Measurements from ENCODE around the gene EPS8L1. TPM values are rescaled to one million over a fixed set of nuclear protein-coding genes. Genes with fewer than 3 reads are reported as not detected.

Gene EPS8L1
- total and polyA plus RNA-seq, 10 donors, result 0.37 to 5.3 (median 3.1) TPM; not detected in 1

- Histone ChIP-seq H3K36me3 (peaks cover 0 to 28% (median 16%) of the 10 kb centered on the region in 6 donors), H3K4me3 (peak overlapping the region; percentile 13 to 68 (median 38)), H3K4me1 (peaks cover 20 to 53% (median 37%) of the 10 kb centered on the region in 6 donors), H3K27ac (peak overlapping the region in 3 of 8 donors; percentile 5 to 31 (median 20)), H3K9me3 (peaks cover 0 to 7% (median 0%) of the 10 kb centered on the region in 8 donors), H3K27me3 (replicated peaks in 1 of 7) (peaks cover 7 to 65% (median 51%) of the 10 kb centered on the region in 7 donors)
- intact Hi-C loops (cut with DNase I; ENCODE audit: low total_unique reads), result no loop called here
- 2 to 19% (median 6%) methylated on average over 21 to 74 of the region's 74 CpGs for WGBS, 5 donors
- TF ChIP-seq, protein P1, sequence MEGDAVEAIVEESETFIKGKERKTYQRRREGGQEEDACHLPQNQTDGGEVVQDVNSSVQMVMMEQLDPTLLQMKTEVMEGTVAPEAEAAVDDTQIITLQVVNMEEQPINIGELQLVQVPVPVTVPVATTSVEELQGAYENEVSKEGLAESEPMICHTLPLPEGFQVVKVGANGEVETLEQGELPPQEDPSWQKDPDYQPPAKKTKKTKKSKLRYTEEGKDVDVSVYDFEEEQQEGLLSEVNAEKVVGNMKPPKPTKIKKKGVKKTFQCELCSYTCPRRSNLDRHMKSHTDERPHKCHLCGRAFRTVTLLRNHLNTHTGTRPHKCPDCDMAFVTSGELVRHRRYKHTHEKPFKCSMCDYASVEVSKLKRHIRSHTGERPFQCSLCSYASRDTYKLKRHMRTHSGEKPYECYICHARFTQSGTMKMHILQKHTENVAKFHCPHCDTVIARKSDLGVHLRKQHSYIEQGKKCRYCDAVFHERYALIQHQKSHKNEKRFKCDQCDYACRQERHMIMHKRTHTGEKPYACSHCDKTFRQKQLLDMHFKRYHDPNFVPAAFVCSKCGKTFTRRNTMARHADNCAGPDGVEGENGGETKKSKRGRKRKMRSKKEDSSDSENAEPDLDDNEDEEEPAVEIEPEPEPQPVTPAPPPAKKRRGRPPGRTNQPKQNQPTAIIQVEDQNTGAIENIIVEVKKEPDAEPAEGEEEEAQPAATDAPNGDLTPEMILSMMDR (IDR thresholded peaks at IDR 0.05 in 8 of 11, conservative IDR thresholded peaks at IDR 0.05 in 3 of 11), result no peak
- peak; percentile 57 to 87 (median 79) for TF ChIP-seq POLR2AphosphoS5 (IDR thresholded peaks at IDR 0.05)
- peak; percentile 90 for DNase-seq
These were observed 11.3 kb downstream of the EPS8L1 start for GRCh38 chr19:55086730-55087541.

DNA sequence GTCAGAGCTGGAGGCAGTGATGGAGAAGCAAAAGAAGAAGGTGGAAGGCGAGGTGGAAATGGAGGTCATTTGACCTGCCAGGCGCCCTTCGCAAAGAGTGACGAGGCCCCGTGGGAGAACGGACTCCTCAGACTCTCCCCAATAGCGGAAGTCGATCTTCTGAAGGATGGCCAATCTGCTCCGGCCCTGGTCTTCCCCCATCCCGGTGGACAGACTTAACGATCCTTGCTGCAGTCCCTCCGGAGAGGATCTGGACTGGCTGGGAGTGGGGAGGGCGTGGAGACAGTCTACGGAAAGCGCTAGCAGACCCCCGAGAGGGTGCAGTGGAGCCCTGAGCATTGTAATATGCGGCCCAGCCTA, 11.9 kb downstream of the EPS8L1 start:
- peaks cover 0 to 2% (median 0%) of the 10 kb centered on the region in 8 donors for H3K9me3 ChIP-seq
- intact Hi-C loops (cut with DNase I; ENCODE audit: low total_unique reads), result no loop called here
- peaks cover 19 to 47% (median 31%) of the 10 kb centered on the region in 6 donors for H3K4me1 ChIP-seq
- H3K4me3 ChIP-seq, result peak overlapping the region; percentile 13 to 68 (median 38)
- peaks cover 3 to 59% (median 45%) of the 10 kb centered on the region in 7 donors for H3K27me3 ChIP-seq (replicated peaks in 1 of 7)
- H3K27ac ChIP-seq, result peak overlapping the region in 3 of 8 donors; percentile 4 to 31 (median 5)
- TF ChIP-seq, protein P1 (IDR thresholded peaks at IDR 0.05 in 8 of 11, conservative IDR thresholded peaks at IDR 0.05 in 3 of 11), result no peak
- no peak for TF ChIP-seq POLR2AphosphoS5 (IDR thresholded peaks at IDR 0.05)
- no peak for TF ChIP-seq POLR2A (IDR thresholded peaks at IDR 0.05)
- 15 to 38% (median 27%) methylated on average over 14 to 17 of the region's 17 CpGs for WGBS, 5 donors
- peaks cover 0 to 34% (median 22%) of the 10 kb centered on the region in 6 donors for H3K36me3 ChIP-seq
- no peak for DNase-seq

GRCh38 chr19:55088021-55088451, 12.4 kb downstream of the EPS8L1 start:
- peaks cover 3 to 54% (median 40%) of the 10 kb centered on the region in 7 donors for H3K27me3 ChIP-seq (replicated peaks in 1 of 7)
- no peaks in the 10 kb centered on the region for H3K9me3 ChIP-seq
- intact Hi-C loops (cut with DNase I; ENCODE audit: low total_unique reads), result no loop called here
- peaks cover 0 to 39% (median 27%) of the 10 kb centered on the region in 6 donors for H3K36me3 ChIP-seq
- WGBS, 5 donors, result 56 to 81% (median 72%) methylated on average over 12 of the region's 12 CpGs
- H3K27ac ChIP-seq, result peak overlapping the region in 1 of 8 donors; percentile 31
- TF ChIP-seq POLR2AphosphoS5 (IDR thresholded peaks at IDR 0.05) (peak in 1 of 3 donors; percentile 31), POLR2A (IDR thresholded peaks at IDR 0.05) (no peak)
- no peak for DNase-seq
- peaks cover 19 to 43% (median 29%) of the 10 kb centered on the region in 6 donors for H3K4me1 ChIP-seq
- peak overlapping the region in 1 of 8 donors; percentile 68 for H3K4me3 ChIP-seq

DNA sequence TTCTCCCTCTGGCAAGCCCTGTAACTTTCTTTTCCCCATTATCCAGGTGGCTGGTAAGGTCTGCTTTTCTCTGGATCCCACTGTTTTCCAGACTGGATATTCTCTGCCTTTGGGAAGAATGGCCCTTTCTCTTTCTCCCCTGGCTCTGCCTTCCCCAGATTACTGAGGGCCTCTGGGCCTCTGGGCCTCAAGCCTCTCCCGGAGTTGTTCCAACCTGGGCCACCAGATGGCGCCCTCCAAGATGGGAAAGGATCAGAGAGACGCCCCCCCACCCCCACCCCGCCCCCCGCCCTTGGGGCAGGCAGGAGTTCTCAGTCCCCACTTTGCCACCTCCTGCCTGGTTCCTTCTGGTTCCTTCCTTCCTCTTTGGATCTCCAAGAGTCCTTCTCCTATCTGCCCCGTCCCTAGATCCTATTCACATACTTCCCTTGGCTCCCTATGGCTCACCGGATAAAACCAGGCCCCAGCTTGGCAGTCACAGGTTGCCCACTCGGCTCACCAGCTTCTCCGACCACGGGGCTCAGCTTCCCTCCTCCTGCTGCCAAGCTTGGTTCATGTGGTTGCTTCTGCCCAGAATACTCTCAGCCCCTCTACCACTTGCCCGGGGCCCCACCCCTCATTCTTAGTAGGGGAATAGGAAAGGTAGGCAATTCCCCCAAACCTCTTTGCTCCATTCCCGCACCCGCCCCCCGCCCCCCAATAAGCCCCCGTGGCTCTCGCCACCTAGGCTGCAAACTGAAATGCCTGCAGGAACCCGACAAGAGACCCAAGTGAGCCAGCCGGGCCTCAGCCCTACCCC, 13.1 kb downstream of the EPS8L1 start:
- no peak overlapping the region for H3K4me3 ChIP-seq
- intact Hi-C loops (cut with DNase I; ENCODE audit: low total_unique reads), result no loop called here
- TF ChIP-seq, protein P1 (IDR thresholded peaks at IDR 0.05 in 8 of 11, conservative IDR thresholded peaks at IDR 0.05 in 3 of 11), result peak in 9 of 11 experiments; percentile 39 to 93 (median 89)
- TF ChIP-seq POLR2A (IDR thresholded peaks at IDR 0.05), result no peak
- TF ChIP-seq POLR2AphosphoS5 (IDR thresholded peaks at IDR 0.05), result no peak
- H3K27ac ChIP-seq, result no peak overlapping the region
- H3K27me3 ChIP-seq (replicated peaks in 1 of 7), result peaks cover 0 to 47% (median 33%) of the 10 kb centered on the region in 7 donors
- H3K9me3 ChIP-seq, result no peaks in the 10 kb centered on the region
- WGBS, 5 donors, result 37 to 54% (median 49%) methylated on average over 16 to 18 of the region's 18 CpGs
- peaks cover 0 to 41% (median 28%) of the 10 kb centered on the region in 6 donors for H3K36me3 ChIP-seq
- peaks cover 19 to 37% (median 27%) of the 10 kb centered on the region in 6 donors for H3K4me1 ChIP-seq
- DNase-seq, result peak; percentile 87

Measured in spleen (tissue), 11 donors.